Spleen (tissue), 11 donors: ENCODE data around the gene TBC1D3B. TPM values are rescaled to one million over a fixed set of nuclear protein-coding genes. Genes with fewer than 3 reads are reported as not detected.
"Not testable (repeated sequence)": the region's sequence is repeated elsewhere in the genome, so short reads cannot be mapped to it uniquely, and the experiment has no call there.

Experiments
- DNase-seq: peaks from one replicate; pipeline ENCODE4 v3.0.0-alpha.2; 2020
- H3K27ac ChIP-seq, 8 donors: fragments of 200-600 bp; sonication (generic) in 7 of 8; 1 replicate in 4 of 8; 2 replicates in 4 of 8; pipeline versions ENCODE4 v1.5.0 to v1.8.0; 2016 to 2021; ENCODE audit warnings: inconsistent platforms in 4 of 8, mild to moderate bottlenecking in 4 of 8, moderate library complexity in 1 of 8
- H3K27me3 ChIP-seq, 7 donors: fragments of 200-600 bp; sonication (generic) in 6 of 7; replicated peaks in 1 of 7; 1 replicate in 4 of 7; 2 replicates in 3 of 7; pipeline versions ENCODE4 v1.5.0 to v1.8.0; 2016 to 2021; ENCODE audit warnings: inconsistent platforms in 3 of 7, mild to moderate bottlenecking in 1 of 7
- H3K36me3 ChIP-seq, 6 donors: fragments of 200-600 bp; sonication (generic) in 5 of 6; 1 replicate in 4 of 6; 2 replicates in 2 of 6; pipeline versions ENCODE4 v1.5.0 to v1.8.0; 2016 to 2021; ENCODE audit warnings: inconsistent platforms in 2 of 6
- H3K4me1 ChIP-seq, 6 donors: fragments of 200-600 bp; sonication (generic) in 5 of 6; 1 replicate in 3 of 6; 2 replicates in 3 of 6; pipeline versions ENCODE4 v1.5.0 to v1.8.0; 2016 to 2021; ENCODE audit warnings: inconsistent platforms in 3 of 6
- H3K4me3 ChIP-seq, 8 donors: fragments of 200-600 bp; sonication (generic) in 7 of 8; 1 replicate in 4 of 8; 2 replicates in 4 of 8; pipeline versions ENCODE4 v1.5.0 to v1.8.0; 2016 to 2021; ENCODE audit warnings: inconsistent platforms in 4 of 8, mild to moderate bottlenecking in 4 of 8, moderate library complexity in 2 of 8
- H3K9me3 ChIP-seq, 8 donors: fragments of 200-600 bp; sonication (generic) in 7 of 8; 1 replicate in 4 of 8; 2 replicates in 4 of 8; pipeline versions ENCODE4 v1.5.0 to v1.8.0; 2016 to 2021; ENCODE audit warnings: inconsistent platforms in 4 of 8
- CTCF ChIP-seq, 11 experiments: fragments of 200-600 bp in 7 of 11; fragments of 450-650 bp in 4 of 11; sonication (generic) in 4 of 11; IDR thresholded peaks in 8 of 11; conservative IDR thresholded peaks in 3 of 11; 1 replicate in 7 of 11; 2 replicates in 4 of 11; pipeline versions ENCODE4 v1.4.0 to v1.8.0; 2016 to 2021; ENCODE audit warnings: antibody characterized with exemption in 11 of 11, inconsistent platforms in 4 of 11, mild to moderate bottlenecking in 1 of 11
- POLR2A ChIP-seq, 3 donors: fragments of 450-650 bp; IDR thresholded peaks; one replicate each; pipeline ENCODE4 v1.5.1; 2017; ENCODE audit warnings: antibody characterized with exemption in 3 of 3, mild to moderate bottlenecking in 1 of 3
- POLR2AphosphoS5 ChIP-seq, 3 donors: sonication (generic); formaldehyde crosslinking; IDR thresholded peaks; one replicate each; pipeline ENCODE4 v1.5.1; 2017; ENCODE audit warnings: antibody characterized with exemption in 3 of 3
- WGBS, 5 donors: extraction: QIAGEN DNeasy Blood & Tissue Kit in 3 of 5; methylation state at CpG; one replicate each; pipeline versions ENCODE4 v1.1.5 to v1.1.7; 2013 to 2018; 5-methylcytosine and 5-hydroxymethylcytosine counted together
- intact Hi-C: fragments of 100-400 bp; cut with DNase I; formaldehyde crosslinking; loops from one replicate; pipeline ENCODE4 v1.15.0; 2023; ENCODE audit warnings: low total_unique reads
- polyA plus RNA-seq, 3 donors: library from polyadenylated mRNA; stranded (reverse); fragments of 200-250 nt; gene quantifications; one replicate each; pipeline ENCODE4 v1.2.1, GENCODE V29; 2013
- total RNA-seq, 7 donors: library from RNA; depleted of rRNA in 3 of 7; stranded (reverse); fragments of >200 nt in 3 of 7; fragmentation: NEBNext Ultra II Directional in 4 of 7; extraction: Animal tissue kit (Norgen Biotek cat#: 25700) in 4 of 7; gene quantifications; one replicate each; pipeline versions ENCODE4 v1.1.0 to v1.2.1, GENCODE V29; 2016 to 2021
- donor health status: healthy with polysubstance abuse.
- donor health status: DM: no; HTN: no; CAD: no; lungs with moderate emphysema.
- donor health status: DM: no; HTN: no; CAD: no.
- donor health status: Bipolar disorder and iron deficiency.
- donor health status: healthy.
- donor health status: DM: no; HTN: no; CAD: no.
- donor health status: DM: yes; HTN: yes; CAD: no.

Gene TBC1D3B
- total and polyA plus RNA-seq, 10 donors = 1.3 to 13.5 (median 4.4) TPM; not detected in 1

- DNase-seq = peak; percentile 78
- Histone ChIP-seq H3K27ac (peak within 1 kb of the TSS in 7 of 8 donors; percentile 39 to 79 (median 70)), H3K4me1 (peaks cover 0 to 75% (median 33%) of the 10 kb centered on the region in 6 donors), H3K4me3 (peak within 1 kb of the TSS in 2 of 8 donors; percentile 0 to 40), H3K27me3 (peaks cover 0 to 11% (median 0%) of the 10 kb centered on the region in 7 donors)
- H3K9me3 ChIP-seq, H3K36me3 ChIP-seq, intact Hi-C loops: not testable (repeated sequence)
- peak in 1 of 3 donors; percentile 35 for TF ChIP-seq POLR2AphosphoS5 (IDR thresholded peaks at IDR 0.05)
- WGBS, 5 donors = 26 to 52% (median 42%) methylated on average over 4 to 7 of the region's 7 CpGs
These were observed 34.2 kb upstream of the TBC1D3B start, which contains the start of gene CCL4L2 for GRCh38 chr17:36210439-36211211. CCL4L2 (plus strand) TSS chr17:36211063.

- no peaks in the 10 kb centered on the region for H3K9me3 ChIP-seq
- peaks cover 0 to 66% (median 27%) of the 10 kb centered on the region in 6 donors for H3K4me1 ChIP-seq
- H3K27me3 ChIP-seq = peaks cover 0 to 11% (median 0%) of the 10 kb centered on the region in 7 donors
- TF ChIP-seq POLR2A (IDR thresholded peaks at IDR 0.05) (no peak), POLR2AphosphoS5 (IDR thresholded peaks at IDR 0.05) (no peak), CTCF (IDR thresholded peaks at IDR 0.05 in 8 of 11, conservative IDR thresholded peaks at IDR 0.05 in 3 of 11) (no peak)
- H3K27ac ChIP-seq = no peak overlapping the region
- intact Hi-C loops = no loop called here
- H3K36me3 ChIP-seq = no peaks in the 10 kb centered on the region
- no peak overlapping the region for H3K4me3 ChIP-seq
- DNase-seq = no peak
These were observed 33.1 kb upstream of the TBC1D3B start for GRCh38 chr17:36209575-36209974.

- whole genome bisulfite sequencing, 5 donors = 66 to 76% (median 72%) methylated on average over 6 of the region's 6 CpGs
- H3K4me3 ChIP-seq, H3K27me3 ChIP-seq, DNase-seq, H3K27ac ChIP-seq, H3K36me3 ChIP-seq, intact Hi-C loops, H3K9me3 ChIP-seq: not testable (repeated sequence)
- peaks cover 0 to 62% (median 31%) of the 10 kb centered on the region in 6 donors for H3K4me1 ChIP-seq
These were observed 30.9 kb upstream of the TBC1D3B start for GRCh38 chr17:36207383-36207782.

GRCh38 chr17:36206486-36206821 lies 30.0 kb upstream of the TBC1D3B start:
- peaks cover 0 to 62% (median 36%) of the 10 kb centered on the region in 6 donors for H3K4me1 ChIP-seq
- H3K27me3 ChIP-seq, intact Hi-C loops, H3K27ac ChIP-seq, H3K4me3 ChIP-seq, DNase-seq, H3K9me3 ChIP-seq, H3K36me3 ChIP-seq: not testable (repeated sequence)
- 10 to 27% (median 22%) methylated on average over 1 of the region's 1 CpG for WGBS, 5 donors

GRCh38 chr17:36205637-36206485 lies 29.4 kb upstream of the TBC1D3B start:
- intact Hi-C loops = no loop called here
- H3K27ac ChIP-seq = no peak overlapping the region
- DNase-seq = no peak
- H3K4me3 ChIP-seq = no peak overlapping the region
- TF ChIP-seq POLR2A (IDR thresholded peaks at IDR 0.05) (no peak), POLR2AphosphoS5 (IDR thresholded peaks at IDR 0.05) (no peak), CTCF (IDR thresholded peaks at IDR 0.05 in 8 of 11, conservative IDR thresholded peaks at IDR 0.05 in 3 of 11) (no peak)
- no peaks in the 10 kb centered on the region for H3K27me3 ChIP-seq
- 58 to 73% (median 62%) methylated on average over 4 of the region's 4 CpGs for WGBS, 5 donors
- H3K4me1 ChIP-seq = peaks cover 0 to 61% (median 33%) of the 10 kb centered on the region in 6 donors
- no peaks in the 10 kb centered on the region for H3K36me3 ChIP-seq
- no peaks in the 10 kb centered on the region for H3K9me3 ChIP-seq
